Adrenal gland (tissue), 12 donors: Measurements from ENCODE around the gene SYNDIG1. TPM values are rescaled to one million over a fixed set of nuclear protein-coding genes. Genes with fewer than 3 reads are reported as not detected.

Experiments used
- DNase-seq, 7 donors: peaks; one replicate each; pipeline ENCODE4 v3.0.0-alpha.2; 2019 to 2020
- H3K27ac ChIP-seq, 5 donors: fragments of 200-600 bp; sonication (generic) in 4 of 5; 1 replicate in 3 of 5; 2 replicates in 2 of 5; pipeline versions ENCODE4 v1.5.1 to v1.8.0; 2016 to 2020; ENCODE audit warnings: mild to moderate bottlenecking in 1 of 5
- H3K27me3 ChIP-seq: fragments of 200-600 bp; 2 replicates; pipeline ENCODE4 v1.8.0; 2021
- H3K36me3 ChIP-seq, 2 donors: fragments of 200-600 bp; replicated peaks in 1 of 2; 1 replicate in 1 of 2; 2 replicates in 1 of 2; pipeline versions ENCODE4 v1.5.1 to v1.8.0; 2018 to 2022
- H3K4me1 ChIP-seq, 2 donors: fragments of 200-600 bp; replicated peaks in 1 of 2; 1 replicate in 1 of 2; 2 replicates in 1 of 2; pipeline versions ENCODE4 v1.5.1 to v1.8.0; 2018 to 2021
- H3K4me3 ChIP-seq, 4 donors: fragments of 200-600 bp; sonication (generic) in 3 of 4; one replicate each; pipeline ENCODE4 v1.5.1; 2016 to 2018
- H3K9me3 ChIP-seq, 3 donors: fragments of 200-600 bp; sonication (generic) in 1 of 3; replicated peaks in 1 of 3; 1 replicate in 2 of 3; 2 replicates in 1 of 3; pipeline versions ENCODE4 v1.5.1 to v1.8.0; 2016 to 2021
- POLR2A ChIP-seq, 2 donors: fragments of 450-650 bp; IDR thresholded peaks; one replicate each; pipeline ENCODE4 v1.6.1; 2017; ENCODE audit warnings: antibody characterized with exemption in 2 of 2, mild to moderate bottlenecking in 2 of 2, moderate library complexity in 1 of 2
- WGBS, 4 donors: extraction: QIAGEN DNeasy Blood & Tissue Kit in 2 of 4; methylation state at CpG; one replicate each; pipeline versions ENCODE4 v1.1.5 to v1.1.7; 2013 to 2017; 5-methylcytosine and 5-hydroxymethylcytosine counted together
- intact Hi-C, 2 donors: fragments of 100-400 bp; cut with DNase I; formaldehyde crosslinking; loops; one replicate each; pipeline versions ENCODE4 v1.14.1 to v1.15.0; 2022 to 2023
- polyA plus RNA-seq, 3 donors: library from polyadenylated mRNA; stranded (reverse); fragments of 200-250 nt in 2 of 3; fragments of 350-450 nt in 1 of 3; fragmentation: Illumina TruSeq in 1 of 3; extraction: RNeasy Lipid Tissue Mini Kit (QIAGEN cat#74804) in 1 of 3; gene quantifications; one replicate each; pipeline ENCODE4 v1.2.3, GENCODE V29; 2013 to 2014
- total RNA-seq, 9 donors: library from RNA; depleted of rRNA in 4 of 9; stranded (reverse); fragments of >200 nt in 4 of 9; fragments of 120-200 nt in 1 of 9; fragmentation: NEBNext Ultra II Directional in 1 of 9; extraction: Animal tissue kit (Norgen Biotek cat#: 25700) in 1 of 9; gene quantifications; one replicate each; pipeline versions ENCODE4 v1.1.0 to v1.2.4, GENCODE V29; 2013 to 2023
- TF ChIP-seq, protein P1 (sequence below), 6 experiments: fragments of 450-650 bp in 4 of 6; fragments of 200-600 bp in 2 of 6; sonication (generic) in 1 of 6; IDR thresholded peaks; 1 replicate in 5 of 6; 2 replicates in 1 of 6; pipeline versions ENCODE4 v1.5.1 to v1.8.0; 2016 to 2021; ENCODE audit warnings: antibody characterized with exemption in 6 of 6, mild to moderate bottlenecking in 2 of 6, moderate library complexity in 1 of 6
- donor health status: healthy with polysubstance abuse.
- donor health status: Bipolar disorder and iron deficiency.
- donor health status: DM: yes; HTN: yes; CAD: no.
- donor health status: DM: no; HTN: no; CAD: no.
- donor health status: DM: no; HTN: no; CAD: no.
- donor health status: DM: yes; HTN: yes; CAD: no.

SYNDIG1 gene
- total and polyA plus RNA-seq, 12 donors = 0.26 to 3.6 (median 0.76) TPM

DNA sequence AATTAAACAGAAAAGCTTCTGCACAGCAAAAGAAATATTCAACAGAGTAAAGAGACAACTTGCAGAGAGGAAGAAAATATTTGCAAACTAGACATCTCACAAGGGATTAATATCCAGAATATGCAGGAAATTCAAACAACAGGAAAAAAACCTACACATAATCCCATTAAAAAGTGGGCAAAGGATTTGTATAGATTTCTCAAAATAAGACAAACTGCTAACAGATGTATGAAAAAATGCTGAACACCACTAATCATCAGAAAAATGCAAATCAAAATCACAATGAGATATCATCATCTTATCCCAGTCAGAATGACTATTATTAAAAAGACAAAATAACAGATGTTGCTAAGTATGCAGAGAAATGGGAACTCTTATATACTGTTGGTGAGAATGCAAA, 129.6 kb downstream of the SYNDIG1 start:
- Histone ChIP-seq H3K27ac (no peak overlapping the region), H3K9me3 (no peaks in the 10 kb centered on the region), H3K4me1 (no peaks in the 10 kb centered on the region), H3K27me3 (no peaks in the 10 kb centered on the region), H3K4me3 (no peak overlapping the region), H3K36me3 (no peaks in the 10 kb centered on the region)
- no peak for DNase-seq
- TF ChIP-seq, protein P1, sequence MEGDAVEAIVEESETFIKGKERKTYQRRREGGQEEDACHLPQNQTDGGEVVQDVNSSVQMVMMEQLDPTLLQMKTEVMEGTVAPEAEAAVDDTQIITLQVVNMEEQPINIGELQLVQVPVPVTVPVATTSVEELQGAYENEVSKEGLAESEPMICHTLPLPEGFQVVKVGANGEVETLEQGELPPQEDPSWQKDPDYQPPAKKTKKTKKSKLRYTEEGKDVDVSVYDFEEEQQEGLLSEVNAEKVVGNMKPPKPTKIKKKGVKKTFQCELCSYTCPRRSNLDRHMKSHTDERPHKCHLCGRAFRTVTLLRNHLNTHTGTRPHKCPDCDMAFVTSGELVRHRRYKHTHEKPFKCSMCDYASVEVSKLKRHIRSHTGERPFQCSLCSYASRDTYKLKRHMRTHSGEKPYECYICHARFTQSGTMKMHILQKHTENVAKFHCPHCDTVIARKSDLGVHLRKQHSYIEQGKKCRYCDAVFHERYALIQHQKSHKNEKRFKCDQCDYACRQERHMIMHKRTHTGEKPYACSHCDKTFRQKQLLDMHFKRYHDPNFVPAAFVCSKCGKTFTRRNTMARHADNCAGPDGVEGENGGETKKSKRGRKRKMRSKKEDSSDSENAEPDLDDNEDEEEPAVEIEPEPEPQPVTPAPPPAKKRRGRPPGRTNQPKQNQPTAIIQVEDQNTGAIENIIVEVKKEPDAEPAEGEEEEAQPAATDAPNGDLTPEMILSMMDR (IDR thresholded peaks at IDR 0.05) = no peak
- no peak for TF ChIP-seq POLR2A (IDR thresholded peaks at IDR 0.05)
- intact Hi-C loops = no loop called here

DNA sequence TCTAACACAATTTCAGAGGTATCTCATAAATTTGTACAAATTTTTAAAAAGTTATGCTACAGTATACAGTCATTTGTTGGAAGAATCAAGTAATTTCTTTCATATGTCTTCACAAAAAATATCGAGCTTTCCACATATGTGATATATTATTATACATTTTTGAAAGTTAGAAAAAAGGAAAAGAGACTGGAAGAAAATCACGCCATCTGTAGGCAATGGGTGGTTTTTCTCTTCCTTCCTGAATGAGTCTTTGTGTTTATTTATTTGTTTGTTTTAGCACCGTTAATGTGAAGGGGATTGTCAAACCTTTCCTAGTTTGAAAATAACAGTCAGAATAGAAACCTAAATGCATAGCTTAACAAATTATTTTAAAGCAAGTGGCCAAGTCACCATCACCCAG, 130.6 kb downstream of the SYNDIG1 start:
- TF ChIP-seq POLR2A (IDR thresholded peaks at IDR 0.05) = no peak
- TF ChIP-seq, protein P1 (IDR thresholded peaks at IDR 0.05) = no peak
- intact Hi-C loops = no loop called here
- H3K27me3 ChIP-seq = no peaks in the 10 kb centered on the region
- no peaks in the 10 kb centered on the region for H3K4me1 ChIP-seq
- WGBS, 4 donors = 70 to 76% (median 73%) methylated on average over 3 of the region's 3 CpGs
- H3K9me3 ChIP-seq = no peaks in the 10 kb centered on the region
- no peak overlapping the region for H3K4me3 ChIP-seq
- no peak overlapping the region for H3K27ac ChIP-seq
- H3K36me3 ChIP-seq = no peaks in the 10 kb centered on the region
- DNase-seq = no peak

DNA sequence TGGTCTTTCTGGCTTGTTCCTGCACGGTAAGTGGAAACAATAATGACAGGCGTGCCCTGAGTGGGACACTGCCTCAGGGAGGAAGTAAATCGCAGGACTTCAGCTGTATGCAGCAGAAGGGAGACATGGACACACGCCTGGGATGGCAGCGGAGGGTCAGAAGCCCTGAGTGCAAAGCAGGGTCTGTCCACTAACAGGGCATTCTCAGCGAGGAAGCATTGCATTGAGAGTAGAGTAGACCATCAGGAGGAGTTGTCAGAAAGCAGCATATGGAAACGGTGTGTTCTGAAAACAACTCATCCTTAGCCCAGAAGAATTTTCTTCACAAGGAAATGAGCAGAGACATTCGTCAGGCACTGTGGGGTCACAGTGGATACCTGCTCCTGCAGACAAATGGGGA, 134.0 kb downstream of the SYNDIG1 start:
- no peak for DNase-seq
- H3K27ac ChIP-seq = no peak overlapping the region
- no peaks in the 10 kb centered on the region for H3K36me3 ChIP-seq
- no peaks in the 10 kb centered on the region for H3K27me3 ChIP-seq
- no peaks in the 10 kb centered on the region for H3K4me1 ChIP-seq
- intact Hi-C loops = no loop called here
- no peak overlapping the region for H3K4me3 ChIP-seq
- 67 to 80% (median 73%) methylated on average over 7 to 8 of the region's 8 CpGs for WGBS, 4 donors
- H3K9me3 ChIP-seq = no peaks in the 10 kb centered on the region
- TF ChIP-seq, protein P1 (IDR thresholded peaks at IDR 0.05) = no peak
- TF ChIP-seq POLR2A (IDR thresholded peaks at IDR 0.05) = no peak

DNA sequence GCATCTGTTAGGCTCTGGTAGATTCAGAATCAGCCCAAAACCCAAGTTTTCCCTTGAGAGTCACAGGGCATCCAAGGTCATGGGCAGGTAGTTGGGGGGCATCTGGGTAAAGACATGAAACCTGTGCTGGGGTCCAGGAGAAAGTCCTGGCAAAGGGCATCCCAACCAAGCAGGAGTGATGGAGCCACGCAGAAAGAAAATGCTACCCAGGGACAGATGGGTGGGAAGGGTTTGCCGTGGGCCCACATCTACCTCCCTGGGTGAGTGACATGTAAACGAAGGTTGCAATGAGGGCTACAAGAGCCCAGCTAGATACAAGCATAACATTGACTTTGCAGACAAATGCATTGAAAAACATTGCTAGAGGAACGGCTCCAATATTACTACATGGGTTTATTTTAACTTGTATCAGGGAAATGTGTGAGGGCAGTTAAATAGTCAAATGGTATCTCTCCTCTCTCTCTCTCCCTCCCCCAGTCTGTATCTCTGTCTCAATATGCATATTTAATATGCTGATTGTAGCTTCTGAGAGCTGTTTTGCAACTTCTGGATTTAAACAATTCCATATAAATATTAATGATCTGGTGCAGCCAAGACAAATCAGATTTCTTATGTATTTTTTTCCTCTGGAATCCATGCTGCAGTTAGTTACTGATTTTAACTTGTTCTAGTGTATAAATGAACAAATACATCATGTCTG, 135.7 kb downstream of the SYNDIG1 start:
- no peak overlapping the region for H3K4me3 ChIP-seq
- TF ChIP-seq, protein P1 (IDR thresholded peaks at IDR 0.05) = no peak
- TF ChIP-seq POLR2A (IDR thresholded peaks at IDR 0.05) = no peak
- WGBS, 4 donors = 77 to 86% (median 79%) methylated on average over 4 of the region's 4 CpGs
- no peaks in the 10 kb centered on the region for H3K4me1 ChIP-seq
- H3K9me3 ChIP-seq = no peaks in the 10 kb centered on the region
- intact Hi-C loops = no loop called here
- no peaks in the 10 kb centered on the region for H3K36me3 ChIP-seq
- no peak overlapping the region for H3K27ac ChIP-seq
- DNase-seq = no peak
- no peaks in the 10 kb centered on the region for H3K27me3 ChIP-seq
